Esophagus squamous epithelium (tissue), 4 donors: ENCODE results near the gene AUTS2.

Source experiments
- CTCF ChIP-seq, 6 experiments: fragments of 450-650 bp in 4 of 6; fragments of 200-600 bp in 2 of 6; sonication (generic) in 2 of 6; IDR thresholded peaks; one replicate each; pipeline ENCODE4 v1.5.1; 2016 to 2019; ENCODE audit warnings: antibody characterized with exemption in 6 of 6, mild to moderate bottlenecking in 4 of 6, moderate library complexity in 4 of 6
- POLR2A ChIP-seq, 4 donors: fragments of 450-650 bp; IDR thresholded peaks; one replicate each; pipeline ENCODE4 v1.6.1; 2017; ENCODE audit warnings: antibody characterized with exemption in 4 of 4, mild to moderate bottlenecking in 4 of 4, moderate library complexity in 3 of 4

- TF ChIP-seq CTCF (IDR thresholded peaks at IDR 0.05), result no peak
- TF ChIP-seq POLR2A (IDR thresholded peaks at IDR 0.05), result no peak
Measured at GRCh38 chr7:69744026-69744425, 145.8 kb downstream of the AUTS2 start.
